IPS-20b (cell line): ENCODE data around the gene SSH2.
"Not testable (repeated sequence)": the region's sequence is repeated elsewhere in the genome, so short reads cannot be mapped to it uniquely, and the experiment has no call there.

Source experiments
- H3K27ac ChIP-seq: one replicate; pipeline ENCODE4 v1.5.1; 2013; ENCODE audit warnings: low read length
- H3K27me3 ChIP-seq: 2 replicates; pipeline ENCODE4 v1.6.1; 2013; ENCODE audit warnings: mild to moderate bottlenecking, low read length, inconsistent platforms; ENCODE audit not compliant: insufficient read depth
- H3K36me3 ChIP-seq: 2 replicates; pipeline ENCODE4 v1.6.1; 2013; ENCODE audit warnings: low read depth, mild to moderate bottlenecking, inconsistent platforms, low read length, moderate library complexity; ENCODE audit not compliant: insufficient read depth
- H3K4me1 ChIP-seq: 2 replicates; pipeline ENCODE4 v1.6.1; 2013; ENCODE audit warnings: mild to moderate bottlenecking, control low read depth, inconsistent platforms, low read length, moderate library complexity; ENCODE audit not compliant: insufficient read depth
- H3K4me3 ChIP-seq: 2 replicates; pipeline ENCODE4 v1.5.1; 2013; ENCODE audit warnings: mild to moderate bottlenecking, low read length, inconsistent platforms
- H3K9ac ChIP-seq: 2 replicates; pipeline ENCODE4 v1.6.1; 2013; ENCODE audit warnings: low read depth, mild to moderate bottlenecking, inconsistent platforms, low read length, moderate library complexity
- H3K9me3 ChIP-seq: 2 replicates; pipeline ENCODE4 v1.6.1; 2013; ENCODE audit warnings: mild to moderate bottlenecking, low read depth, low read length, inconsistent platforms; ENCODE audit not compliant: insufficient read depth

SSH2 gene

DNA sequence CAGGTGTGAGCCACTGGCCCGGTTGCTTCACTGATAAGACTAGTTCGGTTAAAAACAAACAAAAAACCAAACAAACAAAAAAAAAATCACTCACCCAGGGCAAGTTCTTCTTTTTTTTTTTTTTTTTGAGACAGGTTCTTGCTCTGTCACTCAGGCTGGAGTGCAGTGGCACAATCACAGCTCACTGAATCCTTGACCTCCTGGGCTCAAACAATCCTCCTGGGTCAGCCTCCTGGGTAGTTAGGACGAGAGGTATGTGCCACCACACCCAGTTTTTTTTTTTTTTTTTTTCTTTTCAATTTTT, 187.9 kb downstream of the SSH2 start:
- Histone ChIP-seq H3K27me3 (no peaks in the 10 kb centered on the region), H3K9ac (no peak overlapping the region), H3K36me3 (no peaks in the 10 kb centered on the region), H3K4me3 (no peak overlapping the region), H3K9me3 (no peaks in the 10 kb centered on the region), H3K27ac (no peak overlapping the region), H3K4me1 (peaks cover 4% of the 10 kb centered on the region; the same call in 1 of the 2 replicates)

DNA sequence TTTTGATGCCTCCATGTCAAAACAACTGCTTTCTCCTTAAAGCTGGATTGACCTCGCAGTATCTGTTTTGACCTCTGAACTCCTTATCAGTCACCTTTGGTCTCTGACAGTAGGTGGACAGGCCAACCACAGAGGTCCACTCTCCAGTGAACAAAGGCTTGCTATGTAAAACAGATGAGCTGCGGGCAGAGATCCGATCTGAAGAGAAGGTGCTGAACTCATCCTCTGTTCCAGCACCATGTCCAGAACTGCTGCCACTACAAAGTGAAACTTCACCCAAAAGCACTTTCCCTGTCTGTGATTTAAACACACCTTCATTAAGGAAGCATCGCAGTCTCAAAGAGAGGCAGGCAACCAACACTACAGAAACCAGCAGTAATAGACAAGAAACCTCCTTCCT, 190.0 kb downstream of the SSH2 start:
- H3K4me3 ChIP-seq: no peak overlapping the region
- H3K9me3 ChIP-seq: no peaks in the 10 kb centered on the region
- H3K4me1 ChIP-seq: peaks cover 4% of the 10 kb centered on the region; the same call in 1 of the 2 replicates
- no peaks in the 10 kb centered on the region for H3K27me3 ChIP-seq
- H3K36me3 ChIP-seq: no peaks in the 10 kb centered on the region
- no peak overlapping the region for H3K9ac ChIP-seq
- H3K27ac ChIP-seq: no peak overlapping the region

DNA sequence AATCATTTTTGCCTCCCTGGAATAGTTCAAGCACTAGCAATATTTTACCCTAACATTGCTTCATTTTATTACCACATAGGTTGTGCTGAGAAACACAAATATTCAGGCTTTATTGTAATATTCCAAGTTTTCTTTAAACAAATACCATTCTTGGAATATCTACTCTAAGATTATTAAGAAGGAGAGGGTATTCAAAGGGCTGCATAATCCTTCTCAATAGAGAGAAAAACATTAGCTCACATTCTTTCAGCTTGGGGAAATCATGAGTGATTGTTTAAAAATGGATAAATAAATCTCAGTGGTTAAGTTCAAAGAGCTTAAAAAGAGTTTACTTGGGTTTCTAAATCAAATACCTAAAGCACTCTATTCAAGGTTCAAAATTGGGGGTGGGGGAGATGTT, 195.4 kb downstream of the SSH2 start:
- no peak overlapping the region for H3K9ac ChIP-seq
- H3K27me3 ChIP-seq: no peaks in the 10 kb centered on the region
- no peak overlapping the region for H3K4me3 ChIP-seq
- no peak overlapping the region for H3K27ac ChIP-seq
- peaks cover 6% of the 10 kb centered on the region; the same call in 1 of the 2 replicates for H3K4me1 ChIP-seq
- no peaks in the 10 kb centered on the region for H3K9me3 ChIP-seq
- H3K36me3 ChIP-seq: no peaks in the 10 kb centered on the region

DNA sequence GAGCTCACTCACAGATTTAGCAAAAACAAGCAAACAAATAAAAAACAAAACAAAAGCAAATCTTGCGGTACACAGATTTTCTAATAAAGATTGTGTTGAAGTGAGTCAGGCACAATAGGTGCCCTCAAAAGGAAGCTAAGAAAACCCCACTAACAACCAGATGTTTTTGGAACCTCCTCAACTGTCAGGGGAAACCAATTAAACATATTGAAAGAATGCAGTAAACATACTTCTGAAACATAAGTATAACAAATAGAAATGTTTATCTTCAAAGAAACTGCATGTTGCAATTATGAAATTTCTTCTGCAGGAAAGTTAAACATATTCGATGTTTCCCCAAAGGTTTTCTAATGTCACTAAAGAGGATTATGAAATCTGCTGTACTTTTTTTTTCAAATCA, 196.9 kb downstream of the SSH2 start:
- Histone ChIP-seq H3K27ac (no peak overlapping the region), H3K36me3 (no peaks in the 10 kb centered on the region), H3K4me3 (no peak overlapping the region), H3K9me3 (peaks cover 3% of the 10 kb centered on the region; the same call in 1 of the 2 replicates), H3K27me3 (no peaks in the 10 kb centered on the region), H3K4me1 (peaks cover 6% of the 10 kb centered on the region; the same call in 1 of the 2 replicates), H3K9ac (no peak overlapping the region)

DNA sequence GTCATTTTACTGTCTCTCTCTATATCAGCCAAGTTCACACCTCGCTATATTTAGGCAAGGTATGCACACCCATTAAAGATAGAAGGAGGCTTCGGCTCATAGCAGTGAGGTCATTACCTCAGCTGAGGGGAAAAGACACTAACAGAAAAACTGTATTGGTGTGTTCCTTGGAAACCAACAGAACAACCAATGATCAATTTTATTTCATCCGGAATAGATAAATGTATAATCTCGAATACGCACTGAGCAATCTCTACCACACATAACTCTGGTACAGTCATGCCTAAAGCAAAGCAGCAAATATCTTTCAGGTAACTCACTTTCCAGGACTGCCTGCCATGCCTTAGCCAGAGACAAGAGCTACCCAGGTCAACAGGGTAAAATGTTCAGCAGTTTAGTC, 197.4 kb downstream of the SSH2 start:
- Histone ChIP-seq H3K4me1 (peaks cover 6% of the 10 kb centered on the region; the same call in 1 of the 2 replicates), H3K9me3 (peaks cover 4% of the 10 kb centered on the region; the same call in 1 of the 2 replicates), H3K36me3 (no peaks in the 10 kb centered on the region), H3K9ac (no peak overlapping the region), H3K27ac (no peak overlapping the region), H3K27me3 (no peaks in the 10 kb centered on the region), H3K4me3 (no peak overlapping the region)

DNA sequence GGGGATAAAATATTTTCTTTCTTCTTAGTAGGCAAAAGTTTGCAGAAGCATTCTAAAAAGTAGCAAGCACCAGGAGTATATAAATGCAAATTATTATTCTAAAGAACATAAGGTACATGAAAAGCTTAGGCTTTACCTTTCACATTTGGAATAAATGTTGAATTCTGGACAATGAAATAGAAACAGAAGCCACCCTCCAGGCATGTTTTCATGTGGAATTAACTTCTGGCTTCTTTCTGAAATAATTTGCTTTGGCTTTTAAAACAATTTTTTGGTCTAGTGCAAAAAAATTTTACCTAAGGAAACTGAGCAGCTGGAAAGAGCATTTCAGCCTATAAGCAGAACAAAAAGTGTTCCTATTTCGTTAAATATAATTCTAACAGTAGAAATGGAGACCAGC, 197.8 kb downstream of the SSH2 start:
- H3K36me3 ChIP-seq: no peaks in the 10 kb centered on the region
- H3K9ac ChIP-seq: no peak overlapping the region
- H3K27ac ChIP-seq: no peak overlapping the region
- no peaks in the 10 kb centered on the region for H3K27me3 ChIP-seq
- peaks cover 4% of the 10 kb centered on the region; the same call in 1 of the 2 replicates for H3K9me3 ChIP-seq
- peaks cover 6% of the 10 kb centered on the region for H3K4me1 ChIP-seq
- H3K4me3 ChIP-seq: no peak overlapping the region

DNA sequence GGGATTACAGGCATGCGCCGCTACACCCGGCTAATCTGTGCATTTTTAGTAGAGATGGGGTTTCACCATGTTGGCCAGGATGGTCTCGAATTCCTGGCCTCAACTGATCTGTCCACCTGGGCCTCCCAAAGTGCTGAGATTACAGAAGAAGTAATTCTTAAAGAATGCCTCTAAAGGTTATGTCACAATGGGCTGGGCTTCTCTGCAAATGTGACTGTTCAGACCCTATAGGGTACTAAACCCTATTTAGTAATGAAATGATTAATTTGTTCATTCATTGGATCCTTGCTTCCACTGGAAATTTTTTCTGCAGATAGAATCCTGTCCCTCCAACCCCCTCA, 198.5 kb downstream of the SSH2 start:
- H3K4me1 ChIP-seq: peaks cover 11% of the 10 kb centered on the region
- H3K27me3 ChIP-seq: no peaks in the 10 kb centered on the region
- H3K36me3 ChIP-seq: no peaks in the 10 kb centered on the region
- H3K9ac ChIP-seq: no peak overlapping the region
- no peak overlapping the region for H3K27ac ChIP-seq
- peaks cover 4% of the 10 kb centered on the region; the same call in 1 of the 2 replicates for H3K9me3 ChIP-seq
- H3K4me3 ChIP-seq: no peak overlapping the region

DNA sequence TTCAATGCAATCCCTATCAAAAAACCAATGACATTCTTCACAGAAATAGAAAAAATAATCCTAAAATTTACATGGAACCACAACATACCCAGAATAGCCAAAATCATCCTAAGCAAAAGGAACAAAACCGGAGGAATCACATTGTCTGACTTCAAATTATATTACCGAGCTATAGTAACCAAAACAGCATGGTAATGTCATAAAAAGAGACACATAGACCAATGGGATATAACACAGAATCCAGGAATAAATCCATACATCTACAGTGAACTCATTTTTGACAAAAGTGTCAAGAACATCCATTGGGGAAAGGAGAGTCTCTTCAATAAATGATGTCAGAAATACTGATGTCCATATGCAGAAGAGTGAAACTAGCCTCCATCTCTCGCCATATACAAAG, 201.5 kb downstream of the SSH2 start:
- H3K4me3 ChIP-seq: no peak overlapping the region
- no peak overlapping the region for H3K27ac ChIP-seq
- peaks cover 19% of the 10 kb centered on the region for H3K4me1 ChIP-seq
- peaks cover 4% of the 10 kb centered on the region; the same call in 1 of the 2 replicates for H3K9me3 ChIP-seq
- no peaks in the 10 kb centered on the region for H3K36me3 ChIP-seq
- H3K9ac ChIP-seq: no peak overlapping the region
- no peaks in the 10 kb centered on the region for H3K27me3 ChIP-seq

DNA sequence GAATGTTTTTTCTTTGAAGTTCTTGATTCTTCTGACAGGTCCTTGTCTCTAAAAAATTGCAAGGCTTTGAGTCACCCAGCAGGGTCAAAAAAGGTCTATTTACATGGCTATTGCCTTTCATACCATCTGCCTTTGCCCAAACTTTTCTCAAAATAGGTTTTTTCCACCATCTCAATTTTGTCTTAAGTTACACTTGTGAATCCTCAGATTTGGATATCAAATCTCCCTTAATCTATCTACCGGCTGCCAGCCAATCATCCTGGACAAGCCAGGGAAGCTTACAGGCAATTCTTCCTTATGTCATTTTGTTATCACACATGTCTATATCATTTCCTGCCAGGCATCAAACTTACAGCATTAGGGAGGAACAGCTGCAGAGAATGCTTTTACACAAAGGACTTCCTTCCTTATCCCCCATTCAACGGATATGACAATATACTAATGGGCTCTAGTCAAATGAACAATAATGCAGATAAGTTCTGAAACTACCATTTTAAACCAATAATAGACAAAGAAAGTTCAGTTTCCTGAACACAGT, 203.2 kb downstream of the SSH2 start:
- no peak overlapping the region for H3K27ac ChIP-seq
- H3K4me3 ChIP-seq: no peak overlapping the region
- no peak overlapping the region for H3K9ac ChIP-seq
- peaks cover 14% of the 10 kb centered on the region for H3K4me1 ChIP-seq
- H3K36me3 ChIP-seq: no peaks in the 10 kb centered on the region
- peaks cover 4% of the 10 kb centered on the region; the same call in 1 of the 2 replicates for H3K9me3 ChIP-seq
- H3K27me3 ChIP-seq: no peaks in the 10 kb centered on the region

DNA sequence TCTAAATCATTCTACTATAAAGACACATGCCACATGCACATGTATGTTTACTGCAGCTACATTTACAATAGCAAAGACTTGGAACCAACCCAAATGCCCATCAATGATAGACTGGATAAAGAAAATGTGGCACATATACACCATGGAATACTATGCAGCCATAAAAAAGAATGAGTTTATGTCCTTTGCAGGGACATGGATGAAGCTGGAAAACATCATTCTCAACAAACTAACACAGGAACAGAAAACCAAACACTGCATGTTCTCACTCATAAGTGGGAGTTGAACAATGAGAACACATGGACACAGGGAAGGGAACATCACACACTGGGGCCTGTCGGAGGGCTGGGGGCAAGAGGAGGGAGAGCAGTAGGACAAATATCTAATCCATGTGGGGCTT, 204.6 kb downstream of the SSH2 start:
- H3K4me3 ChIP-seq, H3K27me3 ChIP-seq, H3K9me3 ChIP-seq, H3K9ac ChIP-seq, H3K36me3 ChIP-seq, H3K27ac ChIP-seq: not testable (repeated sequence)
- H3K4me1 ChIP-seq: peaks cover 24% of the 10 kb centered on the region

DNA sequence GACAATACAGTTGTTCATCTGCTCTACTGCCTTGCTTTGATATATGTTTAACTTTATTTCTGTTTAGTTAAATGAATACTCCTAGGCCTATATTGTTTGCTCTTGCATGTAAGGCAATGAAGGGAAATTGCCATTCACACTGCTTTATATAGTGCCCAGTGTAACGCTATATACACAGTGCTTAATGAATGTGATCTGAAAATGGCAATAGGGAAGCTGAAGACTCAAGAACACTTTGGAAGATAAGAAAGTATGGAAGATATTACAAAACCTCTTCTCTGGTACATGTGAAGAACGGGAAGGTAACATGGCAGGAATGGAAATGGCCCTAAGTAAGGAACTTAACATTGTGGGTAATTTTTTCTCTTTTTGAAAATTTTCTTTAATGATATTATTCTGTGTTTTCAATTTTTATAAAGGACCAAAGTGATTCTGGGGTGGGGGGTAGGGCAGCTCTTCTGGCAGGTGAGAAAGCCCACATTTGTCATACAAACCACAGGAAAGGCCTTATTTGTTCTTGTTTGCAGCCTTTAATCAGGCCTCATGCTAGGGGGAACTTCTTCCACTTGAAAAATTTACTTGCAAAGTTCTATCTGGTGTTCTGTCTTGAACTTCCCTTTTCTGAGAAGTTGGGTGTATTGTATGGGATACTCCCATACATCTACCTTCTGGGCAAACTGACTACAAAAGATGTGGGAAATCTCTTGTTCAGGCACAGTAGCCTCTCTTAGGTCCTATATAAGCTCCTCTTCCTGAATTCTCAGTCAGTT, 206.6 kb downstream of the SSH2 start:
- H3K9ac ChIP-seq: no peak overlapping the region
- no peak overlapping the region for H3K4me3 ChIP-seq

DNA sequence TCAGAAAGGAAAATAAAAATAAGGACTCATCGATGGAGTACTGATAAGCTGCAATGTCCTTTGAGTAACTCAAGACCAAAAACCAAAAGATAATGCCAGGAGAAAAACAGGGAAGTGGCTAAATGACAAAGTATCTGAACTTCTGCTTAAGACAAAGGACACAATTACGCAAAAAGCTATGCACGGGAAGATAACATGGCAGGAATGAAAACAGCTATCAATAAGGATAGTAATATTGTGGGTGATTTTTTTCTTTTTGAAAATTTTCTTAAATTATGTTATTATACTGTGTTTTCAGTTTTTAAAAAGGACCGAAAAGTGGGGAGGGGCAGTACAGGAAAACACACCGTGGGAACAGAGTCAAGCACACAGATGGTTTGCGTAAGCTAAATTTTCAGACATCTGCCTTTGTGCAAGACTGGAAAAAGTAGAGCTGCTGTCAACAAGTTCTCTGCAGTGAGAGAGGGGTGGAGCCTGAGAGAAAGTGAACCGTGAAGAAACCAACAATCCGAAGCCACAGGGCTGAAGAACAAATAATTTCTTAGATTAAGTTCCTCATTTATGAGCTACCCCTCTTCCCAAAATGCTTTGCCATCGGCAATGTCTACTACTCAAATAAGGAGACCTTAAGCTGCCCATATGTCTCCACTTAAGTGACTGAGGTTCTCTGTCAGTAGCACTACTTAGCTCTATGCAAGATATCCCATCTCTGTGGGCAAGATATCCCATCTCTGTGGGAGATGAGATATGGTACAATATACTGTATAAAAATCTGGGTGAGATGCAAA, 207.4 kb downstream of the SSH2 start:
- Histone ChIP-seq H3K9me3 (no peaks in the 10 kb centered on the region), H3K36me3 (no peaks in the 10 kb centered on the region), H3K4me3 (no peak overlapping the region), H3K27ac (no peak overlapping the region), H3K4me1 (peaks cover 33% of the 10 kb centered on the region), H3K9ac (no peak overlapping the region), H3K27me3 (no peaks in the 10 kb centered on the region)

More for the DNA sequence above, 206.6 kb downstream of the SSH2 start:
- H3K36me3 ChIP-seq: no peaks in the 10 kb centered on the region
- no peaks in the 10 kb centered on the region for H3K27me3 ChIP-seq
- no peak overlapping the region for H3K27ac ChIP-seq
- H3K9me3 ChIP-seq: peaks cover 4% of the 10 kb centered on the region; the same call in 1 of the 2 replicates
- H3K4me1 ChIP-seq: peaks cover 30% of the 10 kb centered on the region
